Vagina (tissue), 2 donors: ENCODE data around the gene NAMPT.

Experiments
- POLR2A ChIP-seq, 2 donors: fragments of 450-650 bp; IDR thresholded peaks; one replicate each; pipeline ENCODE4 v1.6.1; 2017; ENCODE audit warnings: antibody characterized with exemption in 2 of 2, mild to moderate bottlenecking in 2 of 2, moderate library complexity in 2 of 2
- POLR2AphosphoS5 ChIP-seq, 2 donors: sonication (generic); formaldehyde crosslinking; IDR thresholded peaks; one replicate each; pipeline ENCODE4 v1.9.0; 2017; ENCODE audit warnings: antibody characterized with exemption in 2 of 2, mild to moderate bottlenecking in 2 of 2, low read depth in 1 of 2; ENCODE audit not compliant: insufficient read depth in 1 of 2
- TF ChIP-seq, protein P1 (sequence below), 3 experiments: fragments of 450-650 bp in 2 of 3; fragments of 200-600 bp in 1 of 3; sonication (generic) in 1 of 3; IDR thresholded peaks; one replicate each; pipeline ENCODE4 v1.5.1; 2017 to 2019; ENCODE audit warnings: antibody characterized with exemption in 3 of 3, mild to moderate bottlenecking in 2 of 3, moderate library complexity in 2 of 3

DNA sequence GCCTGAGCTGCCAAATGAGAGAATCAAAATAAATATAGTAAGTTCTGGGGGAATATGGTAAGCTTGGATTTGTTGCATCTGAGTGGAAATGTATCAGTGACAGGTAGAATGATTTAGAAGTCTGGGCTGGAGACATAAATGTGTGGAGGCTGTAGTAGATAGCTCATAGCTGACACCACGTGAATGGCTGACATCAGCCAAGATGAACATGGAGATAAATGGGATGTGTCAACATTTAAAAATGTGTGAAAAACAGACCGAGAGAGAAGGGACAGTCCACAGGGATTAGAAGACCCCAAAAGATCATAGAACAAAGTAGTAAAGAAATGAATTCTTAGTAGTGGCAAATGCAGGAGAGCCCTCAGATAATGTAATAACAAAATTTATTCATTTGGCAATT lies 40.9 kb downstream of the NAMPT start:
- TF ChIP-seq, protein P1, sequence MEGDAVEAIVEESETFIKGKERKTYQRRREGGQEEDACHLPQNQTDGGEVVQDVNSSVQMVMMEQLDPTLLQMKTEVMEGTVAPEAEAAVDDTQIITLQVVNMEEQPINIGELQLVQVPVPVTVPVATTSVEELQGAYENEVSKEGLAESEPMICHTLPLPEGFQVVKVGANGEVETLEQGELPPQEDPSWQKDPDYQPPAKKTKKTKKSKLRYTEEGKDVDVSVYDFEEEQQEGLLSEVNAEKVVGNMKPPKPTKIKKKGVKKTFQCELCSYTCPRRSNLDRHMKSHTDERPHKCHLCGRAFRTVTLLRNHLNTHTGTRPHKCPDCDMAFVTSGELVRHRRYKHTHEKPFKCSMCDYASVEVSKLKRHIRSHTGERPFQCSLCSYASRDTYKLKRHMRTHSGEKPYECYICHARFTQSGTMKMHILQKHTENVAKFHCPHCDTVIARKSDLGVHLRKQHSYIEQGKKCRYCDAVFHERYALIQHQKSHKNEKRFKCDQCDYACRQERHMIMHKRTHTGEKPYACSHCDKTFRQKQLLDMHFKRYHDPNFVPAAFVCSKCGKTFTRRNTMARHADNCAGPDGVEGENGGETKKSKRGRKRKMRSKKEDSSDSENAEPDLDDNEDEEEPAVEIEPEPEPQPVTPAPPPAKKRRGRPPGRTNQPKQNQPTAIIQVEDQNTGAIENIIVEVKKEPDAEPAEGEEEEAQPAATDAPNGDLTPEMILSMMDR (IDR thresholded peaks at IDR 0.05) = no peak
- TF ChIP-seq POLR2AphosphoS5 (IDR thresholded peaks at IDR 0.05; ENCODE audit: insufficient read depth in 1 of 2, low read depth in 1 of 2) = no peak
- no peak for TF ChIP-seq POLR2A (IDR thresholded peaks at IDR 0.05)
